ENCODE results near the gene ZNF618.

DNA sequence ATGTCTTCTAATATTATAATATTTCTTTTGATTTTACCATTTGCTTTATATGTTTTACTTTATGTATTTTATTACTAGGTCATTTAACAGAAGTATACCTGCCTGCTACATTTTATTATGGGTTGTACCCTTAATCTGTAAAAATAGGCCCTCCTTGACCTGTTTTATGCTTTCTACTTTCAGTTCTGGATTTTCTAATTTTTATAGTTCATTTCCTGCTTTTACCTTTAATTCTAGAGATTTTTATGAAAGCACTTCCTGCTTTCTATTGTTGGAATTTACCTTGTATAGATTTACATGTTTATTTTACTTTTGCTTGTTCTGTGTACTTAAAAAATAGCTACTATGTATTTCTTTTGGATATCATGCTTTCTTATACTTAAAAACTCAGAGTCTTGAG lies 20.6 kb downstream of the ZNF618 start:
- TF ChIP-seq POLR2A (IDR thresholded peaks at IDR 0.05) (no peak), CTCF (IDR thresholded peaks at IDR 0.05) (no peak), POLR2AphosphoS5 (IDR thresholded peaks at IDR 0.05) (no peak)
